ENCODE measurements around the gene HOXD10. TPM values are rescaled to one million over a fixed set of nuclear protein-coding genes. Genes with fewer than 3 reads are reported as not detected.

Gene HOXD10
- total and polyA plus RNA-seq, 12 donors: not detected

DNA sequence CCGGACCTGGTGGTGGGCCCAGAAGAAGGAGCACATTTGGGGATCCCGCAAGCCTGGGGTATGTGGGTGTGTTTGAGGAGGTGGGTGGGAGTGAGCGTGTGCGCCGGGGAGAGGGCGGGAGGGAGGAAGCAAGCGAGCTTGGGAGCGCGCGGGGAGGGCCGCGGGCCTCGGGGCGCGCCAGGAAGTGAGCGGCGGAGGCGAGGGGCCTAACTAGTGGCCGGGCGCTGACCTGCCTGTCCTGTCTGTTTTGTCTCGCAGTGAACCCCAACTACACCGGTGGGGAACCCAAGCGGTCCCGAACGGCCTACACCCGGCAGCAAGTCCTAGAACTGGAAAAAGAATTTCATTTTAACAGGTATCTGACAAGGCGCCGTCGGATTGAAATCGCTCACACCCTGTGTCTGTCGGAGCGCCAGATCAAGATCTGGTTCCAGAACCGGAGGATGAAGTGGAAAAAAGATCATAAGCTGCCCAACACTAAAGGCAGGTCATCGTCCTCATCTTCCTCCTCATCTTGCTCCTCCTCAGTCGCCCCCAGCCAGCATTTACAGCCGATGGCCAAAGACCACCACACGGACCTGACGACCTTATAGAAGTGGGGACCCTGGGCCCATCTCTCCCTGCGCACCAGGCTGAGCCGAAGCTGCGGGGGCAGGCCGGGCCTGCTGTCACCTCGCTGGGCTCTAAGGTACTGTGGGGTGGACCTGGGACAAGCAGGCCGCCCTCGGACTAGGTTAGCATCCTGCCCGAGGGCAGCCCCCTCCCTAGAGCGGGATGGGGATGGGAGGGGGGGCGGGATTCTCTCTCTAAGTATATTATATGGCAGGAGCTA lies 36.0 kb downstream of the HOXD10 start:
- DNase-seq: no peak
- H3K9me3 ChIP-seq: no peaks in the 10 kb centered on the region
- peaks cover 0 to 20% (median 7%) of the 10 kb centered on the region in 9 donors for H3K4me1 ChIP-seq
- peak in 1 of 8 donors; percentile 51 for ATAC-seq
- H3K27me3 ChIP-seq: peaks cover 53 to 100% (median 100%) of the 10 kb centered on the region in 7 donors
- TF ChIP-seq, protein P1, sequence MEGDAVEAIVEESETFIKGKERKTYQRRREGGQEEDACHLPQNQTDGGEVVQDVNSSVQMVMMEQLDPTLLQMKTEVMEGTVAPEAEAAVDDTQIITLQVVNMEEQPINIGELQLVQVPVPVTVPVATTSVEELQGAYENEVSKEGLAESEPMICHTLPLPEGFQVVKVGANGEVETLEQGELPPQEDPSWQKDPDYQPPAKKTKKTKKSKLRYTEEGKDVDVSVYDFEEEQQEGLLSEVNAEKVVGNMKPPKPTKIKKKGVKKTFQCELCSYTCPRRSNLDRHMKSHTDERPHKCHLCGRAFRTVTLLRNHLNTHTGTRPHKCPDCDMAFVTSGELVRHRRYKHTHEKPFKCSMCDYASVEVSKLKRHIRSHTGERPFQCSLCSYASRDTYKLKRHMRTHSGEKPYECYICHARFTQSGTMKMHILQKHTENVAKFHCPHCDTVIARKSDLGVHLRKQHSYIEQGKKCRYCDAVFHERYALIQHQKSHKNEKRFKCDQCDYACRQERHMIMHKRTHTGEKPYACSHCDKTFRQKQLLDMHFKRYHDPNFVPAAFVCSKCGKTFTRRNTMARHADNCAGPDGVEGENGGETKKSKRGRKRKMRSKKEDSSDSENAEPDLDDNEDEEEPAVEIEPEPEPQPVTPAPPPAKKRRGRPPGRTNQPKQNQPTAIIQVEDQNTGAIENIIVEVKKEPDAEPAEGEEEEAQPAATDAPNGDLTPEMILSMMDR (IDR thresholded peaks at IDR 0.05): no peak
- WGBS, 2 donors: 11 to 15% methylated on average over 37 to 48 of the region's 48 CpGs
- H3K27ac ChIP-seq: no peak overlapping the region
- no peaks in the 10 kb centered on the region for H3K36me3 ChIP-seq
- intact Hi-C loops (cut with DNase I): no loop called here
- H3K4me3 ChIP-seq: peak overlapping the region in 3 of 10 donors; percentile 14 to 18 (median 18)

DNA sequence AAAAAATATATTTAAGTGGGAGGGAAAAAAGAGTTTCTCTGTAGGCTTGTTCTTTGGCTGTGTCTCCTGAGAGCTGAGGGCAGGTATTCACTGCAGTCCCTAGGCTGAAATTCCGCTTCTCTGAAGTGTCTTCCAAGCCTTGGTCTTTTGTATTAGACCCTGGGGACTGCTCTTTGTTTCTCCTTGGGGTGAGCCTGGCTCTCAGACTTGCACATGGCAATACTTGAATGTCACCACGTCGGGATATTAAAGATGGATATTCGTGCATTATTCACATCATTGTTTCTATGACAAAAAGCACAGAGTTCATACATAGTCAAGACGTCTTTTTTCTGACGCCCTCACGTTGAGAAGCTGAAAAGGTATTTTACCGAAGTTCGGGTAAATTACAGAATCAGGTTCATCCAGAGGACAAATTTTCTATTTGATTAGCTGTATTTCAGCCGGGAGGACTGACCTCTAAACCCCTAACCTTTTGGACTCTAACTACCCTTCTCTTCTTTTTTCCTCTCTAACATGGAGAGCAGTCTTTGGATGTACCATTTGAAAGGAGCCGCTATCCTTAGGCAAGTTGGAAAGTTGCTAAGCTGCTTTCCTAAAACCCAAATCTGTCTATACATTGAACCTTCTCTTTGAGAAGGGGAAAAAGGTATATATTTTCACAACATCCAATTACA lies 38.1 kb downstream of the HOXD10 start:
- peaks cover 58 to 100% (median 100%) of the 10 kb centered on the region in 7 donors for H3K27me3 ChIP-seq
- peaks cover 3 to 36% (median 12%) of the 10 kb centered on the region in 9 donors for H3K4me1 ChIP-seq
- H3K27ac ChIP-seq: no peak overlapping the region
- H3K36me3 ChIP-seq: no peaks in the 10 kb centered on the region
- intact Hi-C loops (cut with DNase I): no loop called here
- TF ChIP-seq, protein P1 (IDR thresholded peaks at IDR 0.05): no peak
- no peaks in the 10 kb centered on the region for H3K9me3 ChIP-seq
- no peak for ATAC-seq
- DNase-seq: no peak
- no peak overlapping the region for H3K4me3 ChIP-seq
- WGBS, 2 donors: 14 to 29% methylated on average over 11 of the region's 11 CpGs

DNA sequence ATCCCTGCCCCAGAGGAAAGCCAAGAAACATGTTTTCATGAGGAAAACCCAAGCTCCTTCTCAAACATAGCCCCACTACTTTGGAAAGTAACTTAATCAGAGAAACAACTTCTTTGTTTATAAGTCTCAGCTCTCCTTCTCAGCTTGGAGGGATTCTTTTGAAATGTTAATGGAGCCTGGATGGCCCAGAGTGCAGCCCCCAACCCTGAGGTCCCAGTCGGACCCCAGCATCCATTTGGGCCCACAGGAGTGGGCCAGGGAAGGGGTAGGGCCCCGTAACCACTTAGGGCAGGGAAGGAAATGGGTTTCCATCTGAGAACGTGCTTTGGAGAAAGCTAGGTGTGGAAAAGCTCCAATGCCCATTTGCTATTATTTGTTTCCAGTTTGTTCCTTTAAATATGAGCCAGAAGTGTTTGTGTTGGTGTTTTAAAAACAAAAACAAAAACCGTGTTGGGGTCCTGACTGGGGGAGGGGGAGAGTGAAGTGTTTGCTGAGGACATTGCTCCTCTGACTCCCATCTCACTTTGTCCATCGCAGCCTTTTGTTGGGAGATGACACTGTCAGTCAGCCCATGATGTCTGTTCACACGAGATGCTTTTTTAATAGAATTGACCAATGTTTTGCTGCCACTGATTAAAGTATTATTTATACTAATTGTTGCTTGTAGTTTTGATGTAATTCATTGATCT lies 38.9 kb downstream of the HOXD10 start:
- H3K27me3 ChIP-seq: peaks cover 63 to 100% (median 100%) of the 10 kb centered on the region in 7 donors
- no peak overlapping the region for H3K4me3 ChIP-seq
- 13 to 23% methylated on average over 6 of the region's 6 CpGs for WGBS, 2 donors
- no peaks in the 10 kb centered on the region for H3K9me3 ChIP-seq
- peaks cover 7 to 44% (median 20%) of the 10 kb centered on the region in 9 donors for H3K4me1 ChIP-seq
- no peaks in the 10 kb centered on the region for H3K36me3 ChIP-seq
- DNase-seq (no peak), ATAC-seq (no peak)
- intact Hi-C loops (cut with DNase I): no loop called here
- TF ChIP-seq, protein P1 (IDR thresholded peaks at IDR 0.05): no peak
- H3K27ac ChIP-seq: no peak overlapping the region

DNA sequence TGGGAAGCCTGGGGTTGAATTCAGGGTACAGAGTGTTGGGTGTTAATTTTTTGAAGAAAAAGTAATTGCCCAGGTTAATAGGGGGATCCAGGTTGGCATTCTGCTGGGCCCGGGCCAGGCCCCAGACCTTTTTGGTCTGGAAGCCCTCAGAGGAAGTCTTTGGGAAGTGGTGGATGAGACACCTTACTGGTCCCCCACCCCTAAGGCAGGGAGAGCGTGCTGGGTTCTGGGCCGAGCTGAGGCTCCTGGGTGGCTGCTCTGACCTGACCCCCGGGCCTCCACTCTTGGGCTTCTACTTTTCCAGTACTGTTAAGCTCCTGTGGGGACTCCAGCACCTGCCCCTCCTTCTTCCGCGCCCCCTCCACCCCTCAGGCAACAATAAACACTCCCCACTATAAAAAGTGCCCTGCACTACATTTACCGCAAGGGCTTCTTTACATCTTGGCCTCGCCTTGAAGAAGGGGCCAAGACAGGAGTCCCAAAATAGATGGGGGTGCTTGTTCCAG lies 39.8 kb downstream of the HOXD10 start:
- WGBS, 2 donors: 13 to 33% methylated on average over 8 of the region's 8 CpGs
- no peak for ATAC-seq
- H3K9me3 ChIP-seq: no peaks in the 10 kb centered on the region
- intact Hi-C loops (cut with DNase I): no loop called here
- no peak overlapping the region for H3K4me3 ChIP-seq
- TF ChIP-seq, protein P1 (IDR thresholded peaks at IDR 0.05): no peak
- H3K27ac ChIP-seq: no peak overlapping the region
- DNase-seq: no peak
- H3K4me1 ChIP-seq: peaks cover 7 to 48% (median 20%) of the 10 kb centered on the region in 9 donors
- H3K27me3 ChIP-seq: peaks cover 61 to 100% (median 100%) of the 10 kb centered on the region in 7 donors
- no peaks in the 10 kb centered on the region for H3K36me3 ChIP-seq

Measured in heart right ventricle (tissue), 16 donors.